GM21528 (cell line): ENCODE data around the gene INTS15.
A peak's percentile ranks its signal among the peaks of the same experiment; 100 is the strongest.
"Not testable (repeated sequence)": the region's sequence is repeated elsewhere in the genome, so short reads cannot be mapped to it uniquely, and the experiment has no call there.

Experiments
- ATAC-seq: cut with Tn5 transposase; IDR thresholded peaks from one replicate; pipeline ENCODE4 v1.9.1; 2021; ENCODE audit warnings: mild to moderate bottlenecking, moderate library complexity; ENCODE audit not compliant: unreplicated experiment, low FRiP score

The INTS15 gene

DNA sequence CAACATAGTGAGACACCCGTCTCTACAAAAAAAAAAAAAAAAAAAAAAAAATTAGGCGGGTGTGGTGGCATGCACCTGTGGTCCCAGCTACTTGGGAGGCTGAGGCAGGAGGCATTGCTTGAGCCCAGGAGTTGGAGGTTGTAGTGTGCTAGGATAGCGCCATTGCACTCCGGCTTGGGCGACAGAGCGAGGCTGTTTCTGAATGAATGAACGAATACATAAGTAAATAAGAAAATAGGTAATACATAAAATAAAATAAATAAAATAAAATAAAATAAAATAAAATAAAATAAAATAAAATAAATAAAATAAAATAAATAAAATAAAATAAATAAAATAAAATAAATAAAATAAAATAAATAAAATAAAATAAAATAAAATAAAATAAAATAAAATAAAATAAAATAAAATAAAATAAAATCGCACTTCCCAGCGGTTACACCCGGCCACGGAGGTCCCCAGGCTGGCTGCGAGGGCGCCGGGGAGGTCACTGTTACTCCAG is 12.9 kb upstream of the INTS15 start:
- ATAC-seq = not testable (repeated sequence)

- ATAC-seq = peak; percentile 95
Observed at GRCh38 chr7:6577369-6578113, 12.3 kb upstream of the INTS15 start, which contains the start of gene ZDHHC4. ZDHHC4 (plus strand) TSS chr7:6577454; CDS start chr7:6580562, 3,108 bp downstream.

DNA sequence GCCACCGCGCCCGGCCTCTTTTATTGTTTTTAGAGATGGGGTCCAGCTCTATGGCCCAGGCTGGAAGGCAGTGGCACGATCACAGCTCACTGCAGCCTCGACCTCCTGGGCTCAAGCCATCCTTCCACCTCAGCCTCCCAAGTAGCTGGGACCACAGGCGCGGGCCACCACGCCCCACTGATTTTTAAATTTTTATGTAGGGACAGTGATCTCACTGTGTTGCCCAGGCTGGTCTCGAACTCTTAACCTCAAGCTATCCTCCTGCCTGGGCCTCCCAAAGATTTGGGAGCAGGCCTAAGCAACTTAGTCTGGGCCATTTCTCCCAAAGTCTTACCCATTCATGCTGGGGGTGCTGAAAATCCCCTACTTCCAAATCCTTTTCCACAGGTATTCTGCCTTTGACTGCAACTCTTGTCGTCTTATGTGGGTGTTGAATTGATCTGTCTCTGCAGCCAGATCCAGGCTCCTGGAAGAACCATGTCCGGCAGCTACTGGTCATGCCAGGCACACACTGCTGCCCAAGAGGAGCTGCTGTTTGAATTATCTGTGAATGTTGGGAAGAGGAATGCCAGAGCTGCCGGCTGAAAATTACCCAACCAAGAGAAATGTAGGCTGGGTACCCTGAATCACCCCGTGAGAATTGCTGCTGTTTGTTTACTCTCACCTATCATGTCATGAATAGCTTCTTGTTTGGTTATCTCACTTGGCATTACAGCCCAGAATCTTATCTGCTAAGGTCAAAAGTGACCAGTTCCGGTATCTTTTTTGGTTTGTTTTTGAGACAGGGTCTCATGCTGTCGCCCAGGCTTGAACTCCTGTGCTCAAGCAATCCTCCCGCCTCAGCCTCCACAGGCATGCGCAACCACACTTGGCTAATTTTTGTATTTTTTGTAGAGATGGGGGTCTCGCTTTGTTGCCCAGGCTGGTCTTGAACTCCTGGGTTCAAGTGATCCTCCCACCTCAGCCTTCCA is 11.4 kb upstream of the INTS15 start:
- ATAC-seq = no peak

DNA sequence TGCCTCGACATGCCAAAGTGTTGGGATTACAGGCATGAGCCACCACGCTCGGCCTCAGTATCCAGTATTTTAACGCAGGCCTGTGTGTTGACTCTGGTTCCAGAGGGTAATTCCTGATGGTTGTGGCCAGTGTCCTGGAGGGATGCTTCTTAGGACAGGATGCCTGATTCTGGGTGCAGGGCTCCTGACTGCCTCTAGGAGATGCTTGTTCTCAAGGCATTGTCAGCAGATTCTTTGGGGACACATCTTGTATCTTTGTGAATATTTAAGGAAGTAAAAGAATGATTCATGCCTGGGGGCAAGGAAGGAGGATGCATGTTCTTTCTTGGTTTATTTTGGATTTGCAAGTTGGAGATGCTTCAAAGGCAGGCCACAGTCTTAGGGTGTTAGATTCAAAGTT is 10.4 kb upstream of the INTS15 start:
- no peak for ATAC-seq

- not testable (repeated sequence) for ATAC-seq
Observed at GRCh38 chr7:6585746-6586432, 3.9 kb upstream of the INTS15 start.

GRCh38 chr7:6588566-6588965 is 1.3 kb upstream of the INTS15 start:
- no peak for ATAC-seq

DNA sequence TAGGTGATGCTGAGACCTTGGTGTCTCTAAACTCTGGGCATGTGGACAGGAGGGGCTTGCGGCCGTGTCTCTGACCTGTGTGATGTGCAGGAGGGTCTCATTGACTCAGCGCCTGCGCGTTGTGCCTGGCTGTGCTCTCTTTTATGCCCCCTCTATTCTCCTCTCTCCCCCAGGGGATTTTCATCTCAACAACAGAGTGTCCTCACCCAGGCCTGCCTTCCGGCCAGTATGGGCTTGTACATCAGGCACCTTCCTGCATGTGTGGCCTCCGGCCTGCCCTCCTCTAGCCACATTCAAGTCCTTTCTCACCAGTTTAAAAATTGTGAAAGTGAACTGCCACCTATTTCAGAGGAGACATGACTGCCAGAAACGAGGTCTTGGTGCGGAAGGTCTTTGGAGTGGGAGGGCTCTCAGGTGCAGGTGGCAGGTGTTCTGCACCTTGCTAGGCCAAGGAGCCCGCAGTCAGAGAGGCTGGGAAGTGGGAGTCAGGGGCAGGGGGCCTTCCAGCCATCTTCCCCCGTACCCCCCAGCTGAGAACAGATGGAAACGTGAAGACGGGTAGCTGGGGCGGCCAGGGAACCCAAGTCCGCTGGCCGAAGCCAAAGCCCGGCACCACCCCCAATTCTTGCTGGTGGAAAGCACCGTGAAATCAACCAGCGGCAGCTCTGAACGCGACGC is 531 bp upstream of the INTS15 start:
- no peak for ATAC-seq

DNA sequence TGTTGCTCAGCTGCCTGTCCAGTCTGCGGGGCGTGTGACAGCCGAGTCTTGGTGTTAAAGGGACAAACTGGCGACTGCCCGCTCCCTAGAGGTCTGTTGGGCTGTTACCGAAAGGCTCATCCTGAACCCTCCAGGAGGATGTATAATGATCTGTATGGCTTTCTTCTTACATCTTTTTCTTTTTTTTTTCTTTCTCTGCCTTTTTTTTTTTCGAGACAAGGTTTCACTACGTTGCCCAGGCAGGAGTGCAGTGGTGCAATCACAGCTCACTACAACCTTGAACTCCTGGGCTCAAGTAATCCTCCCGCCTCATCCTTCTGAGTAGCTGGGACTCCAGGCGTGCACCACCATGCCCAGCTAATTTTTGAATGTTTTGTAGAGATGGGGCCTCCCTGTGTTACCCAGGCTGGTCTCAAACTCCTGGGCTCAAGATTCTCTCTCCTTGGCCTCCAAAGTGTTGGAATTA is 857 bp downstream of the INTS15 start:
- ATAC-seq = peak; percentile 38

GRCh38 chr7:6600093-6600492 is 10.3 kb downstream of the INTS15 start:
- ATAC-seq = no peak

- no peak for ATAC-seq
Observed at GRCh38 chr7:6604458-6604857, 14.6 kb downstream of the INTS15 start.

GRCh38 chr7:6606866-6607583 is 17.2 kb downstream of the INTS15 start:
- ATAC-seq = no peak

DNA sequence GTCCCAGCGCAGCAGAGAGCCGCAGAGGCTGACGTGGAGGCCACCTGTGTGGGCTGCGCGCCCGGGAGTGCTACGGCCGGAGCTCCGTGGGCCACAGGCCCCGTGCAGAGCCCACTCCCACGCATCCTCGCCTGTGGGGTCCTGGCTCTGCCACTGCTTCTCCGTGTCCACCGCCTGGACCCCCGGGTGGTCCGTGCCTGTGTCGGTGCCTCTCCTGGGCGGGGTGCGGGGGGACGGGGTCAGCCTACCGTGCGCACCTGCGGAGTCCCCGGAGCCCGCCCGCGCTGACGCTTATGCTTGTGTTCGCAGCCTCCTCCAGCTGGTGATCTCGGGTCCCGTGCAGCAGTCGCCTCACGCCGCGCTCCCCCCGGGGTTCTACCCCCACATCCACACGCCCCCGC is 17.8 kb downstream of the INTS15 start:
- no peak for ATAC-seq

- no peak for ATAC-seq
Observed at GRCh38 chr7:6608081-6608480, 18.3 kb downstream of the INTS15 start.

GRCh38 chr7:6608794-6609193 is 19.0 kb downstream of the INTS15 start:
- no peak for ATAC-seq

- no peak for ATAC-seq
Observed at GRCh38 chr7:6612819-6613218, 23.0 kb downstream of the INTS15 start.

GRCh38 chr7:6613706-6614105 is 23.9 kb downstream of the INTS15 start:
- ATAC-seq = no peak

- no peak for ATAC-seq
Observed at GRCh38 chr7:6614953-6615722, 25.3 kb downstream of the INTS15 start, which contains the start of gene ZNF853. ZNF853 (plus strand) TSS chr7:6615610; CDS start chr7:6616175, 565 bp downstream.

DNA sequence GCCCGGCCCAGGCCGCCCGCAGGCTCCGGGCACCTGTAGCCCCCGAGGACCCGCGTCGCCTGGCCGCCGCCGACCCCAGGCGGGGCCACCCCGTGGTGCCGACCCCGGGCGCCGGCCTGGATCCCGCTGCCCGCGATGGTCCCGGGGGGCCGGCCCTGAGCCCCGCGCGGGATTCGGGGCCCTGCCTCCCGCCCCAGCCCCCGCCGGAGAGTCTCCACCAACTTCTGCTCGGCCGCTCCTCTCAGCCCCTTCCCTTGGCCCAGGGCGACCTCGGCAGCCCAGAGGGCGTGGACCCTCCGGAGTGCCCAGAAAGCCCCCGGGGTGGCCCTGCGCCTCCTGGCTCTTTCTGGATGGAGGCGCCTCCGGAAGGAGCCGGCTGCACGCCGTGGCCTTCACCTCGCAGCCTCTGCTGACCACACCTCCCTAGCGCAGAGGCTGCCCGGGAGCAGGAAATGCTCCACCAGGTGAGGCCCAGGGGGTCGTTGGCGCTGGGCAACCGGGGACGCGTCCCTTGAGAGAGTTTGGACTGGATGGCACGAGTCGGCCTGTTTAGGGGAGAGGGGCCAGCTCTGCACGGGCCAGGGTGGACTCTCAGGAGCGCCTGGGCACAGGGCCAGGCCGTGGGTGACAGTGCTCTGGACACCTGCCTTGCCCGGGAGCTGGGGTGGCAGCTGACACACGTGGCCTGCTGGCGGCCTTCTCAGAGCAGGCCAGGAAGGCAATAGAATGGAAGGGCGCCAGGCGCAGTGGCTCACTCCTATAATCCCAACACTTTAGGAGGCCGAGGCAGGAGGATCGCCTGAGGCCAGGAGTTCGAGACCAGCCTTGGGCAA is 26.1 kb downstream of the INTS15 start:
- ATAC-seq = no peak
